ENCODE data around the gene KRTAP10-3.
"Not testable (repeated sequence)": the region's sequence is repeated elsewhere in the genome, so short reads cannot be mapped to it uniquely, and the experiment has no call there.

KRTAP10-3 gene

GRCh38 chr21:44589094-44589493 is 30.5 kb upstream of the KRTAP10-3 start:
- DNase-seq (ENCODE audit: extremely low spot score) = no peak
- no peak for TF ChIP-seq CTCF (IDR thresholded peaks at IDR 0.05; ENCODE audit: control extremely low read depth, extremely low read depth, low read depth, missing control alignments)
- ChIA-PET CTCF (no interaction called here), POLR2A (no interaction called here)

GRCh38 chr21:44585892-44586291 is 27.3 kb upstream of the KRTAP10-3 start:
- no peak for TF ChIP-seq CTCF (IDR thresholded peaks at IDR 0.05; ENCODE audit: control extremely low read depth, extremely low read depth, low read depth, missing control alignments)
- DNase-seq (ENCODE audit: extremely low spot score) = no peak
- CTCF ChIA-PET = no interaction called here
- POLR2A ChIA-PET = no interaction called here

- ChIA-PET CTCF (interaction anchor here (1.3 kb wide), 1 partner anchor 12 kb away, joined by 3 read pairs; no protein-coding TSS in a partner anchor), POLR2A (no interaction called here)
- TF ChIP-seq CTCF (IDR thresholded peaks at IDR 0.05; ENCODE audit: control extremely low read depth, extremely low read depth, low read depth, missing control alignments) = no peak
- no peak for DNase-seq (ENCODE audit: extremely low spot score)
These were observed 25.2 kb upstream of the KRTAP10-3 start for GRCh38 chr21:44583800-44584147.

DNA sequence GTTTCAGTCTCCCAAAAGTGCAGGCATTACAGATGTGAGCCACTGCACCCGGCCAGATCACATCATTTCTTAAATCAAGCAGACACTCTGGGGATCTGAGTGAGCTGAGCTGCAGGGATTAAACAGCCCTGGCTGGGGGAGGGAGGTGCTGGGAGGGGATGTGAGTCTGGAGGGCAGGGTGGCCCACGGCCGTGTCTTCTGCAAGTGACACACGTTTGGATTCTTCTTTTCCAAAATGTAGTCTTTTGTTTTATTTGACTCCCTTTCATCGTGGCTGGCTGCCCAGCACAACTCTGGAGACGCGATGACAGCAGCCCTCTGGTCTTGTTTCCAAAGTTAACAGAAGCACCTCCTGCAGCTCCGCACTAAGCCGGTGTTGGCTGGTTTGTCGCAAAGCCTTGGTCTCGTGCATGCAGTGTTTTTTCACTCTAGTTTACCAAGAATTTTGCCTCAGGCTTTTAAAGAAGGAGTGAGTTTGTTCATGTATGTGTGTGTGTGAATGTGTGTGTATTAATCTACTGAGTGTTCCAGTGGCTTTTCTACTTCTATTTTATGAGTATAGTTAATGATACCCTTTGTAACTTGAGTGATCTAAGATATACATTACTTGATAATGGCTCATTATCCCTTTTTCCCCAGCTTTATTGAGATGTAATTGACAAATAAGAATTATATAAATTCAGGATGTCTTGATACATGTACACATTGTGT is 24.6 kb upstream of the KRTAP10-3 start:
- POLR2A ChIA-PET = no interaction called here
- no peak for TF ChIP-seq CTCF (IDR thresholded peaks at IDR 0.05; ENCODE audit: control extremely low read depth, extremely low read depth, low read depth, missing control alignments)
- DNase-seq (ENCODE audit: extremely low spot score) = no peak
- CTCF ChIA-PET = interaction anchor here (1.3 kb wide), 1 partner anchor 12 kb away, joined by 3 read pairs; no protein-coding TSS in a partner anchor

GRCh38 chr21:44582055-44582454 is 23.5 kb upstream of the KRTAP10-3 start:
- ChIA-PET POLR2A (no interaction called here), CTCF (no interaction called here)
- TF ChIP-seq CTCF (IDR thresholded peaks at IDR 0.05; ENCODE audit: control extremely low read depth, extremely low read depth, low read depth, missing control alignments) = no peak
- DNase-seq (ENCODE audit: extremely low spot score) = no peak

DNA sequence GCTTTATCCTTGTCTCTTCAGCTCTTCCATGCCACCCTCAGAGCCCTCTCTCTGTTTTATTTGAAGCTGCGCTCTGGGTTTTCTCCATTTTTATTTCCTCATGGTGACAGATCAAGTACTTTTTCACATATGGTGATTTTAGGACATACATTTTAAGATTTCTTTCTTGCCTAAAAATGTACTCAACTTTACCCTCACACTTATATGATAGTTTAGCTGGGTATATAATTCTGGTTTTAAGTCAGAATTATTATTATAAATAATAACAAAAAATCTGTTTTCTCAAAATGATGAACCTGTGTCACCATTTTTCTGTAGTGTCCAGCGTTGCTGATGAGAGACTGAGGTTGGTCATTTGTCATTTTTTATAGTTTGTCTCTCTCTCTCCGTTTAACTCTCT is 22.6 kb upstream of the KRTAP10-3 start:
- CTCF ChIA-PET = no interaction called here
- POLR2A ChIA-PET = no interaction called here
- DNase-seq (ENCODE audit: extremely low spot score) = no peak
- no peak for TF ChIP-seq CTCF (IDR thresholded peaks at IDR 0.05; ENCODE audit: control extremely low read depth, extremely low read depth, low read depth, missing control alignments)

DNA sequence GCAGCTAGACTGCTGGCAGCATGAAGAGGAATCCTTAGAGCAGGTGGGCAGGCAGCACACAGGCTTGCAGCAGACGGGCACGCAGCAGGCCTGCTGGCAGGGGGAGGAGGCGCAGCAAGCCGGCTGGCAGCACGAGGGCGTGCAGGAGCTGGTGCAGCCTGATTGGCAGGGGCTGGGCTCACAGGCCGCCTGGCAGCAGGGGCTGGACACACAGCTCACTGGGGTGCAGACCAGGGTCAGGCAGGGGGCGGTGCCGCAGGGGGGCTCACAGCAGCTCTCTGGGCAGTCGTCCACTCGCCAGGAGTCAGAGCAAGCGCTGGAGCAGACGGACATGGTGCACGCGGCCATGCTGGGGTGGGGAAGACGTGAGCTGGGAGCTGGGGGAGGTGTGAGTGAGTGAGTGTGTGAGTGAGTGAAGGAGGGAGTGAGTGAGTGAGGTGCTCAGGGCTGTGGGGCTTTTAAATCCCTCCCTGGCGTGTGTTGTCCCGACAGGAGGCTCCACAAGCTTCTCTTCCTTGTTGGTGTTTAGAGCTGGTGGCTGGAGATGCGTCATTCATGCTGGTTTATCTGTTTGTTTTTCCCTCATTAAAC is 21.7 kb upstream of the KRTAP10-3 start, which contains the start of gene KRTAP10-5:
KRTAP10-5 (minus strand) TSS at position 374 of the 591 bp plus-strand sequence; CDS start at position 348, 26 bp downstream.
- POLR2A ChIA-PET; CTCF ChIA-PET; DNase-seq (ENCODE audit: extremely low spot score): not testable (repeated sequence)

Measured in GM10248 (cell line).